DND-41 (cell line): Measurements from ENCODE around the gene LTBP2.

Source experiments
- CTCF ChIP-seq: IDR thresholded peaks from 2 replicates; pipeline ENCODE4 v1.5.1; 2012; ENCODE audit warnings: borderline replicate concordance, low read length, moderate library complexity, mild to moderate bottlenecking; ENCODE audit not compliant: poor library complexity, severe bottlenecking; ENCODE audit errors: extremely low read depth
- EZH2 ChIP-seq: IDR thresholded peaks from 3 replicates; pipeline ENCODE4 v1.6.1; 2012; ENCODE audit warnings: borderline replicate concordance, low read depth, mild to moderate bottlenecking, moderate library complexity, low read length, inconsistent platforms; ENCODE audit not compliant: severe bottlenecking

DNA sequence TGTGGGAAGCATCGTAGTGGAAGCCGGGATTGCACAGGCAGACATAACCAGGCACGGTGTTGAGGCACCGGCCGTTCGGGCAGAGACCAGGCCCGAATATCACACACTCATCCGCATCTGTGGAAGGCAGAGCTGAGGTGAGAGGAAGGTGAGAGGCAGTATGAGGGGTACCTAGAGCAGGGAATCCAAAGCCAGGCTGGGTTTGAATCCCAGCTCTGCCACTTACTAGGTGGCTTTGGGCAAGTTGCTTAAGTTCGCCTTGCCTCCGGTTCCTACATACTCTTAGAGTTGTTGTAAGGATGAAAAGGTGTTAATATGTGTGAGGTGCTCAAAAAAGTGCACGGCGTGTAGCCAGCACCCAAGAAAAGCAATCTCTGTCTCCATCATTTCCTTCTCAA lies 108.1 kb downstream of the LTBP2 start:
- TF ChIP-seq CTCF (no peak), EZH2 (no peak)
